HFFc6 (cell line): Measurements from ENCODE around the gene SERPINB10. TPM values are rescaled to one million over a fixed set of nuclear protein-coding genes. Genes with fewer than 3 reads are reported as not detected.

ENCODE experiments used
- DNase-seq: peaks from one replicate; pipeline ENCODE4 v3.0.0-alpha.2; 2018
- H3K27ac Mint-ChIP-seq: 2 replicates; pipeline ENCODE4 v1.8.0; 2020; ENCODE audit warnings: mild to moderate bottlenecking, mixed read lengths
- H3K27me3 Mint-ChIP-seq: 2 replicates; pipeline ENCODE4 v1.8.0; 2021; ENCODE audit warnings: mild to moderate bottlenecking, moderate library complexity, mixed read lengths; ENCODE audit not compliant: insufficient read depth
- H3K36me3 Mint-ChIP-seq: 2 replicates; pipeline ENCODE4 v1.8.0; 2021; ENCODE audit warnings: low read depth, mixed read lengths
- H3K4me1 Mint-ChIP-seq: 2 replicates; pipeline ENCODE4 v1.8.0; 2020; ENCODE audit warnings: low read depth, mixed read lengths
- H3K4me3 Mint-ChIP-seq: 2 replicates; pipeline ENCODE4 v1.8.0; 2020; ENCODE audit warnings: mild to moderate bottlenecking, moderate library complexity, mixed read lengths
- H3K9me3 Mint-ChIP-seq: 2 replicates; pipeline ENCODE4 v1.8.0; 2020; ENCODE audit warnings: mild to moderate bottlenecking, mixed read lengths
- total RNA-seq, 6 experiments: library from RNA; stranded (reverse); fragmentation: NEBNext Ultra II Directional; extraction: Animal tissue kit (Norgen Biotek cat#: 25700); gene quantifications; 2 replicates in 1 of 6; 3 replicates in 5 of 6; pipeline ENCODE4 v1.2.3, GENCODE V29; 2021
- TF ChIP-seq, protein P1 (sequence below): fragments of 200-600 bp; sonication (generic); IDR thresholded peaks from 2 replicates; pipeline ENCODE4 v1.5.0; 2021; ENCODE audit warnings: antibody characterized with exemption, mild to moderate bottlenecking

Gene SERPINB10
- total RNA-seq, 6 experiments from 2014 or later, result 1.3 to 5.0 (median 1.8) TPM

DNA sequence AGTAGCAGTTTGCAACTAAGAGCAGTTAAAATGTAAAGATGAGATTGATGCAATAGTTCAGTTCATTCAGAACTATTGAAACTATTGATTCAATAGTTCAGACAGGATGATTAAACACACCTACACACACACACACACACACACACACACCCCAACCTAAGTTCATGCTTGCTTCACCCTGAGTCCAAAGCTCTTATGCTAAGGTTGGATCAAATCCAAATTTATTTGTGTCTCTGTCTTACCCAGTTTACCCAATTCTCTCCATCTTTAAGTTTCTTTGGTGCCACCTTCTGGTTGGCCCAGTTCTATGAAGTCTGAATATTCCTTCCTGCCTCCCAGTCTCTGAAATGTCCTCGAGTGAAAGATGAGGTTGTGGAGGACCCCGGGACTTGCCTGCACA lies 67.2 kb downstream of the SERPINB10 start:
- Mint-ChIP-seq H3K9me3 (no peaks in the 10 kb centered on the region), H3K4me1 (peaks cover 64% of the 10 kb centered on the region), H3K27me3 (no peaks in the 10 kb centered on the region; the same call in 1 of the 2 replicates), H3K4me3 (no peak overlapping the region), H3K27ac (peak overlapping the region; percentile 55), H3K36me3 (peaks cover 5% of the 10 kb centered on the region; the same call in 1 of the 2 replicates)
- TF ChIP-seq, protein P1, sequence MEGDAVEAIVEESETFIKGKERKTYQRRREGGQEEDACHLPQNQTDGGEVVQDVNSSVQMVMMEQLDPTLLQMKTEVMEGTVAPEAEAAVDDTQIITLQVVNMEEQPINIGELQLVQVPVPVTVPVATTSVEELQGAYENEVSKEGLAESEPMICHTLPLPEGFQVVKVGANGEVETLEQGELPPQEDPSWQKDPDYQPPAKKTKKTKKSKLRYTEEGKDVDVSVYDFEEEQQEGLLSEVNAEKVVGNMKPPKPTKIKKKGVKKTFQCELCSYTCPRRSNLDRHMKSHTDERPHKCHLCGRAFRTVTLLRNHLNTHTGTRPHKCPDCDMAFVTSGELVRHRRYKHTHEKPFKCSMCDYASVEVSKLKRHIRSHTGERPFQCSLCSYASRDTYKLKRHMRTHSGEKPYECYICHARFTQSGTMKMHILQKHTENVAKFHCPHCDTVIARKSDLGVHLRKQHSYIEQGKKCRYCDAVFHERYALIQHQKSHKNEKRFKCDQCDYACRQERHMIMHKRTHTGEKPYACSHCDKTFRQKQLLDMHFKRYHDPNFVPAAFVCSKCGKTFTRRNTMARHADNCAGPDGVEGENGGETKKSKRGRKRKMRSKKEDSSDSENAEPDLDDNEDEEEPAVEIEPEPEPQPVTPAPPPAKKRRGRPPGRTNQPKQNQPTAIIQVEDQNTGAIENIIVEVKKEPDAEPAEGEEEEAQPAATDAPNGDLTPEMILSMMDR, result peak; percentile 64
- DNase-seq, result peak; percentile 46

DNA sequence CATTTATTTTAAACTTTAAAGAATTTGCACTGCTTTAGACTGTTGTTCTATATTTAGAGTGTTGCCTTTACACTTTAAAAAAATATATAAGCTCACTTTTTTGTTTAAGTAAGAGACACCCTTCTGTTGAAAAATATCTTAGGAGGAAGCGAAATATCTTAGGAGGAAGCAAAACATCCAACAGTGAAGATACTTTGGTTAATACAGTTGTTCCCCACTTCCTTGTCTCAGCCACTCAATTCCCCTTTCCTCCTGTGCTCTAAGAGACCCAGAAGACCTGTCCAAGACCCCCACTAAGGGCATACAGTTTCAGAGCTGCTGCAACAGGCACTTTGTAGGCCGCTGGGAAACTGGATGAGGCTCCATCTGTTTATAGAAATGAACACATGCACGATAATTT lies 67.9 kb downstream of the SERPINB10 start:
- Mint-ChIP-seq H3K27ac (peak overlapping the region; percentile 55; the same call in 1 of the 2 replicates), H3K4me1 (peaks cover 68% of the 10 kb centered on the region), H3K9me3 (no peaks in the 10 kb centered on the region), H3K36me3 (peaks cover 5% of the 10 kb centered on the region; the same call in 1 of the 2 replicates), H3K27me3 (no peaks in the 10 kb centered on the region; the same call in 1 of the 2 replicates), H3K4me3 (no peak overlapping the region)
- no peak for DNase-seq
- TF ChIP-seq, protein P1, result no peak

DNA sequence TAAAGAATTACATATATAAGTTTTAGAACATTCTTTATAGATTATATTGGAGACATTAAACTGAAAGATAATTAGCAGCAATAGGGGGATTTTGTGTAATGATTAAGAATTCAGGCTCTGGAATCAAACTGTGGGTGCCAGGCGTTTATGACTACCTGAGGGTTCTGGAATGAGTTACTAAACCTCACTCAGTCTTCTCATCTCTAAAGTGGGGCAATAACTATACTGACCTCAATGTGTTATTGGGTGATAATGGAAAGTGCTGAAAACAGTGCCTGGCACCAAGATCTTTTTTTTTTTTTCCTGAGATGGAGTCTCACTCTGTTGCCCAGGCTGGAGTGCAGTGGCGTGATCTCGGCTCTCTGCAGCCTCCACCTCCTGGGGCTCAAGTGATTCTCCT lies 69.3 kb downstream of the SERPINB10 start:
- H3K36me3 Mint-ChIP-seq, result peaks cover 12% of the 10 kb centered on the region
- H3K4me1 Mint-ChIP-seq, result peaks cover 55% of the 10 kb centered on the region
- no peak overlapping the region for H3K27ac Mint-ChIP-seq
- H3K27me3 Mint-ChIP-seq, result no peaks in the 10 kb centered on the region
- H3K4me3 Mint-ChIP-seq, result no peak overlapping the region
- no peaks in the 10 kb centered on the region for H3K9me3 Mint-ChIP-seq
- DNase-seq, result no peak
- TF ChIP-seq, protein P1, result no peak

DNA sequence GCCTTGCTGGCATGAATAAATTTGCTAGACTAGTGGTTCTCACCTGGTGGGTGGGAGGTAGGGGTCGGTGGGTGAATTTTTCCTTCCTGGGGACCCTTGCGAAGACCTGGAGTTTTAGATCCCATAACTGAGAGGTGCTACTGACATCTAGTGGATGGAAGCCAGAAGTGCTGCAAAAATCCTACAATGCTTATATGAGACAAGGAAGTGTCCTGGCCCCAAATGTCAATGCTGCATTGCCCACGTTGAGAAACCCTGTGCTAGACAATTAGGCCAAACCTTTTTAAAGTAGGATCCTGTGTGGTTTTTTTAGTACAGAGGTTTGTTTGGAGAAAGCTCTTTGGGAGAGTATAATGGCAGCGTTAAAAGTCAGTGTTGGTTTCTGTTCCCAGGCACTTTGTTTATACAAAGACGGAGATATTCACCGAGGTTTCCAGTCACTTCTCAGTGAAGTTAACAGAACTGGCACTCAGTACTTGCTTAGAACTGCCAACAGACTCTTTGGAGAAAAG lies 71.7 kb downstream of the SERPINB10 start:
- Mint-ChIP-seq H3K36me3 (peaks cover 14% of the 10 kb centered on the region), H3K4me3 (peak overlapping the region; percentile 83), H3K4me1 (peaks cover 36% of the 10 kb centered on the region), H3K27ac (peak overlapping the region; percentile 75), H3K27me3 (no peaks in the 10 kb centered on the region), H3K9me3 (no peaks in the 10 kb centered on the region)
- TF ChIP-seq, protein P1, result peak; percentile 92
- peak; percentile 53 for DNase-seq

DNA sequence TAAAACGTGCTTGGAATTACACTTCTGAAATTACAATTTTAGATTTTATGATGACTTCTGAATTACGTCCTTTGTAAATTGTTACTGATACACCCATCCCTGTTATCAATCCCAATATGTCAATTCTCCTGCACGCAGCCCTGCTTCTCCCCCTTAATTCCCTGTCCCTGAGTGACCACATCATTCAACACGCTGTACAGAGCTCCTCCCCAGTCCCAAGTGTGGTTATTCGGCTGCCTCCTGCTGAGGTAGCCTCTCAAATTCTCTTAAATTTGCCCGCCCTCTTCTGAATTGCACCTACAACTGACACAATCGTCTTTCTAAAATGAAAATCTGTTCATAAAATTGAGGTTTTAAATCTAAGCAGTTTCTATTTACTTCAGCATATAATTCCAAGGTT lies 72.3 kb downstream of the SERPINB10 start:
- DNase-seq, result no peak
- Mint-ChIP-seq H3K9me3 (no peaks in the 10 kb centered on the region), H3K4me3 (peak overlapping the region; percentile 83; the same call in 1 of the 2 replicates), H3K4me1 (peaks cover 30% of the 10 kb centered on the region), H3K36me3 (peaks cover 17% of the 10 kb centered on the region), H3K27me3 (no peaks in the 10 kb centered on the region), H3K27ac (peak overlapping the region; percentile 75)
- TF ChIP-seq, protein P1, result no peak
